Omental fat pad (tissue), 4 donors: ENCODE data around the gene SNRNP48. TPM values are rescaled to one million over a fixed set of nuclear protein-coding genes. Genes with fewer than 3 reads are reported as not detected.

Source experiments
- ATAC-seq: fragments of 150-250 bp; one replicate; pipeline ENCODE4 v1.9.1; 2016; ENCODE audit warnings: mild to moderate bottlenecking, moderate library complexity; ENCODE audit not compliant: low FRiP score
- DNase-seq: peaks from one replicate; pipeline ENCODE4 v3.0.0-alpha.2; 2019; ENCODE audit warnings: low spot score
- CTCF ChIP-seq, 3 donors: fragments of 450-650 bp; IDR thresholded peaks; one replicate each; pipeline ENCODE4 v1.5.1; 2016 to 2017; ENCODE audit warnings: antibody characterized with exemption in 3 of 3, mild to moderate bottlenecking in 3 of 3, moderate library complexity in 2 of 3
- total RNA-seq, 4 donors: library from RNA; depleted of rRNA; stranded (reverse); fragments of >200 nt; gene quantifications; one replicate each; pipeline ENCODE4 v1.1.0, GENCODE V29; 2016

Gene SNRNP48
- total RNA-seq, 4 donors from 2014 or later = 8.4 to 14.2 (median 11.5) TPM

- DNase-seq = no peak
- ATAC-seq = no peak
- TF ChIP-seq CTCF (IDR thresholded peaks at IDR 0.05) = no peak
Observed at GRCh38 chr6:7650878-7651277, 60.9 kb downstream of the SNRNP48 start.

- no peak for TF ChIP-seq CTCF (IDR thresholded peaks at IDR 0.05)
- DNase-seq (no peak), ATAC-seq (no peak)
Observed at GRCh38 chr6:7652957-7653356, 63.0 kb downstream of the SNRNP48 start.

GRCh38 chr6:7656355-7656754, 66.4 kb downstream of the SNRNP48 start:
- DNase-seq = no peak
- no peak for TF ChIP-seq CTCF (IDR thresholded peaks at IDR 0.05)
- no peak for ATAC-seq

- ATAC-seq (no peak), DNase-seq (no peak)
- no peak for TF ChIP-seq CTCF (IDR thresholded peaks at IDR 0.05)
Observed at GRCh38 chr6:7658543-7658942, 68.5 kb downstream of the SNRNP48 start.

GRCh38 chr6:7661364-7661763, 71.4 kb downstream of the SNRNP48 start:
- ATAC-seq (no peak), DNase-seq (no peak)
- TF ChIP-seq CTCF (IDR thresholded peaks at IDR 0.05) = no peak

Other genes starting within 250 kb of the SNRNP48 start
- not detected for gene CAGE1, start 200.5 kb upstream of the SNRNP48 start, total RNA-seq
- gene RIOK1, start 200.4 kb upstream of the SNRNP48 start, total RNA-seq = 10 to 100 TPM; 18.1 to 44.8 (median 23.7) TPM
- gene DSP, start 48.5 kb upstream of the SNRNP48 start, total RNA-seq = 10 to 100 TPM in 3 of 4 donors, 1 to 10 TPM in 1; 6.6 to 47.9 (median 25.5) TPM
- 10 to 100 TPM in 3 of 4 donors, 1 to 10 TPM in 1; 4.6 to 72.2 (median 20.7) TPM for gene BMP6, start 135.9 kb downstream of the SNRNP48 start, total RNA-seq